Measurements from ENCODE around the gene CNTNAP2.
A peak's percentile ranks its signal among the peaks of the same experiment; 100 is the strongest.

CNTNAP2 gene

GRCh38 chr7:146262527-146262926 is 145.9 kb downstream of the CNTNAP2 start:
- H3K4me3 ChIP-seq (ENCODE audit: low read depth, low read length): no peak overlapping the region
- TF ChIP-seq CTCF (conservative IDR thresholded peaks at IDR 0.05; ENCODE audit: low read depth, low read length): no peak
- no peak for DNase-seq (ENCODE audit: low read depth)

GRCh38 chr7:146276888-146277287 is 160.3 kb downstream of the CNTNAP2 start:
- no peak for TF ChIP-seq CTCF (conservative IDR thresholded peaks at IDR 0.05; ENCODE audit: low read depth, low read length)
- no peak for DNase-seq (ENCODE audit: low read depth)
- no peak overlapping the region for H3K4me3 ChIP-seq (ENCODE audit: low read depth, low read length)

- no peak overlapping the region for H3K4me3 ChIP-seq (ENCODE audit: low read depth, low read length)
- TF ChIP-seq CTCF (conservative IDR thresholded peaks at IDR 0.05; ENCODE audit: low read depth, low read length): no peak
- no peak for DNase-seq (ENCODE audit: low read depth)
Measured at GRCh38 chr7:146285418-146285817, 168.8 kb downstream of the CNTNAP2 start.

DNA sequence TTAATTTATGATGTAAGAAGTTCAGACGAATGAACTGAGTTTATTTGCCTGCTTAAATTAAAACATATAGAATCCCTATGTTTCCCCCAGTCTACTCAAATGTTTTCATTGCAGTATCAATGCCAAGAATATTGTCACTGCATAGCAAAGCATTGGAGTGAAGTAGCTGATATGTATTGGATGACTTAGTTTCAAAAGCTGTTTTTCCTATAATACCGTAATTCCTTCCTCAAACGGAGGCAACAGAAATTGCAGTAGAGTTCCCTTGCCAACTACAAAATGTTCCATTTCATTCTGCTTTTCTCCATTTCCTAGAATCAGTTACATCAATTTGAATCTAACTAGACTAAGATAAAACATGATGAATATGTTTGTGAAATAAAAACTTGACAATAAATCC is 174.1 kb downstream of the CNTNAP2 start:
- no peak for TF ChIP-seq CTCF (conservative IDR thresholded peaks at IDR 0.05; ENCODE audit: low read depth, low read length)
- DNase-seq (ENCODE audit: low read depth): no peak

DNA sequence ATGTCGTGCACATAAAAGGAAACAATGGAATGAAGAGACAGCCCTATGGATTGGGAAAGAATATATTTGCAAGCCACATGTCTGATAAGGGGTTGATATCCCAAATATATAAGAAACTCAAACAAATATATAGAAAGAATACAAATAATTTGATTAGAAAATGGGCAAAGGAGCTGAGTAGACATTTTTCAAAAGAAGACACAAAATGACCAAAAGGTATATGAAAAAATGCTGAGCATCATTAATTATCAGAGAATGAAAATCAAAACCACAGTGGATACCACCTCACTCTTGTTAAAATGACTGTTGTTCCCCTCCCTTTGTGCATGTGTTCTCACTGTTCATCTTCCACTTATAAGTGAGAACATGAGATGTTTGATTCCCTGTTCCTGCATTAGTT is 175.3 kb downstream of the CNTNAP2 start:
- no peak overlapping the region for H3K4me3 ChIP-seq (ENCODE audit: low read depth, low read length)
- no peak for TF ChIP-seq CTCF (conservative IDR thresholded peaks at IDR 0.05; ENCODE audit: low read depth, low read length)
- DNase-seq (ENCODE audit: low read depth): no peak

More for the DNA sequence above, 174.1 kb downstream of the CNTNAP2 start:
- no peak overlapping the region for H3K4me3 ChIP-seq (ENCODE audit: low read depth, low read length)

- TF ChIP-seq CTCF (conservative IDR thresholded peaks at IDR 0.05; ENCODE audit: low read depth, low read length): no peak
- no peak overlapping the region for H3K4me3 ChIP-seq (ENCODE audit: low read depth, low read length)
- DNase-seq (ENCODE audit: low read depth): no peak
Measured at GRCh38 chr7:146296028-146296427, 179.4 kb downstream of the CNTNAP2 start.

GRCh38 chr7:146314962-146315361 is 198.4 kb downstream of the CNTNAP2 start:
- no peak for TF ChIP-seq CTCF (conservative IDR thresholded peaks at IDR 0.05; ENCODE audit: low read depth, low read length)
- H3K4me3 ChIP-seq (ENCODE audit: low read depth, low read length): no peak overlapping the region
- DNase-seq (ENCODE audit: low read depth): peak; percentile 3

All from choroid plexus epithelial cell (primary cell).